HPDE6-E6E7 (cell line): ENCODE data around the gene SENP6.
"Not testable (repeated sequence)": the region's sequence is repeated elsewhere in the genome, so short reads cannot be mapped to it uniquely, and the experiment has no call there.

ENCODE experiments used
- DNase-seq: peaks from one replicate; pipeline ENCODE4 v3.0.0; 2011; ENCODE audit warnings: missing footprints; ENCODE audit errors: extremely low spot score

SENP6 gene

DNA sequence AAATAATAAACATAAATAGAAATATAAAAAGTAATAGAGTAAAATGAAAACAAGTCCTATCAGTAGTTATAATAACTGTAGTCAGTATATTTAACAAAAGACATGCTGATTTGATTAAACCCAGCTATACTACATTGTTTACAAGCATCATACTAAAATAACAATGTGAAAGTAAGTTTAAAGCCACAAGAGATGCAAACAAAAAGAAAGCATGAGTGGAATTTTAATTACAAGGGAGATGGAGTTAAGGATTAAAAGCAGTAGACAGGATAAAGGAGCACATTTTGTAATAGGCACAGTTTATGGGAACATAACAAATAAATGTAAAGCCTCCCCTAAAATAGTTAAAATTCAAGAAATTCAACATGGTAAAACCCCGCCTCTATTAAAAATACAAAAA lies 41.5 kb downstream of the SENP6 start:
- no peak for DNase-seq

DNA sequence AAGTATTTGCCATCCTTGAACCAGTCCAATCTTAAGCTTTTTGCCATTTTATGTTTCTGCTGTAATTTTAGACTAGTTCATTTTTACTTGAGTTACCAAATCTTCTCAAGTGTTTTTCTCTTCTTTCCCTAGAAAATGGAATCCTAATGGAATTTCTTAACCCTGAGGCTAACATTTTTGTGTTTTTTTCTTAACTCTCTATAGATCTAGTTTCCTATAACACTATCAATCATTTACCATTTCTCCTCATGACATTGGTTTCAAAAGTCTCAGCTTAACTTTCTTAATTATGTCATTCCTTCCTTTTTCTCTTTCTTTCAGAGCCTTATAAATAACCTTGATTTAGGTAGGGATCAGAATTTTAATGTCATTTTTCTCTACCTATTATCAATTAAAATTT lies 54.8 kb downstream of the SENP6 start:
- no peak for DNase-seq

DNA sequence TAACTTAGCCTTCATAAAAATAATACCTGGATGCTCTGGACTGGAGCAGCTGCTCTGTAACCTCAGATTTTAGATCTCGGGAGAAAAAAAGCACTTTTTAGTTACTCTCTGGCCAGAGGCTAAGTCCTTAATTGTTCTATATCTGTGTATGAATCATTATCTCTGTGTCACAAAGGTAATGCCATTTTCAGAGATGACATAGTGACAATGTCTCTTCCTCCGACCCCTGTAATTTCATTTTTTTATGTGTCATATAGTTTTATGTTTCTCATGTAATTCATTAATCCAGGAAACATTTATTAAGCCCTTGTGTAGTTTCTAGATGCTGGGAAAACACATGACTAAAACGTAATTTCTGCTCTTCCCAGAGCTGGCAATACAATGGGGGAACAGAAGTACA lies 55.6 kb downstream of the SENP6 start:
- DNase-seq: no peak

DNA sequence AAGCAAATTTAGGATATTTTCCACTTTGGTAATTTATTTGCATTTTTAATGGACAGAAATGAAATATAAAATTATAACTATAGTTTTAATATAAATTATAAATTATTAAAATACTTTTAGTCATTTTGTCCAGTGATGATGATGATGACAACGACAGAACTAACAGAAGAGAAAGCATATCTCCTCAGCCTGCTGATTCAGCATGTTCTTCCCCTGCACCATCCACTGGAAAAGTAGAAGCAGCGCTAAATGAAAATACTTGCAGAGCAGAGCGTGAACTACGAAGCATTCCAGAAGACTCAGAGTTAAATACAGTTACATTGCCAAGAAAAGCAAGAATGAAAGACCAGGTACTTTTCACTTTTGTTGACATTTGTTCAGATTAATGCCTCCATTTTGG lies 64.9 kb downstream of the SENP6 start:
- no peak for DNase-seq

DNA sequence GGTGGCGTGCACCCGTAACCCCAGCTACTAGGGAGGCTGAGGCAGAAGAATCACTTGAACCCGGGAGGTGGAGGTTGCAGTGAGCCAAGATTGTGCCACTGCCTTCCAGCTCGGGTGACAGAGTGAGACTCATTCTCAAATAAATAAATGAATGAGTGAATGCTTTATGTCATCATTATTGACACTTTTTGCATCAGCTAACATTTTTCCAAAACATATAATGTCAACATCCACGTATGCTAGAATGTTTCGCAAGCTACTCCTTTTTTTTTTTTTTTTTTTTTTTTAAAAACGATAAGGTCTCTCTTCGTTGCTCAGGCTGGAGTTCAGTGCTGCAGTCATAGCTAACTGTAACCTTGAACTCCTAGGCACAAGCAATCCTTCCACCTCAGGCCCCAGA lies 72.2 kb downstream of the SENP6 start:
- DNase-seq: no peak

DNA sequence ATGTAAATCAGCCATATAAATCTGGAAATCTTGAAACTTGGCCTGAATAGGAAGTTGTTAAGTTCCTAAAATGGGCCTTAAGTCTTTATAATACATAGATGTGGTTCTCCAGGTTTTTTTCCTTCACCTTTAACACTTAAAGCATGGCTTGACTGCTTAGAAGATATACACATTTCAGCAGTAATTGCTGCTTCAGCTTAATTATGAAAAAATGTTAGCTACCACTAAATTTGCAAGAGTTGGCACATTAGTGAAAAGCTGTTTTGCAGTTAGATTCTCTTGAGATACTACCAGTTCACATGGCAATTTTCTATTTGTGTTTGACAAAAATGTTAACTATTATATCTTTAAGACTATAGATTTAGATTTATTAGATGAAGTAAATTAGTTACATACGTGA lies 74.7 kb downstream of the SENP6 start:
- DNase-seq: no peak

DNA sequence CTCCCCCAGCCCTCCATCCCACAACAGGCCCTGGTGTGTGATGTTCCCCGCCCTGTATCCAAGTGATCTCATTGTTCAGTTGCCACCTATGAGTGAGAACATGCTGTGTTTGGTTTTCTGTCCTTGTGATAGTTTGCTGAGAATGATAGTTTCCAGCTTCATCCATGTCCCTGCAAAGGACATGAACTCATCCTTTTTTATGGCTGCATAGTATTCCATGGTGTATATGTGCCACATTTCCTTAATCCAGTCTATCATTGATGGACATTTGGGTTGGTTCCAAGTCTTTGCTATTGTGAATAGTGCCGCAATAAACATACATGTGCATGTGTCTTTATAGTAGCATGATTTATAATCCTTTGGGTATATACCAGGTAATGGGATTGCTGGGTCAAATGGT lies 80.9 kb downstream of the SENP6 start:
- not testable (repeated sequence) for DNase-seq

DNA sequence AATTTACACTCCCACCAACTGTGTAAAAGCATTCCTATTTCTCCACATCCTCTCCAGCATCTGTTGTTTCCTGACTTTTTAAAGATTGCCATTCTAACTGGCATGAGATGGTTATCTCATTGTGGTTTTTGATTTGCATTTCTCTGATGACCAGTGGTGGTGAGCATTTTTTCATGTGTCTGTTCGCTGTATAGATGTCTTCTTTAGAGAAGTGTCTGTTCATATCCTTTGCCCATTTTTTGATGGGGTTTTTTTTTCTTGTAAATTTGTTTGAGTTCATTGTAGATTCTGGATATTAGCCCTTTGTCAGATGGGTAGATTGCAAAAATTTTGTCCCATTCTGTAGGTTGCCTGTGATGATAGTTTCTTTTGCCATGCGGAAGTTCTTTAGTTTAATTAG lies 81.3 kb downstream of the SENP6 start:
- DNase-seq: not testable (repeated sequence)

DNA sequence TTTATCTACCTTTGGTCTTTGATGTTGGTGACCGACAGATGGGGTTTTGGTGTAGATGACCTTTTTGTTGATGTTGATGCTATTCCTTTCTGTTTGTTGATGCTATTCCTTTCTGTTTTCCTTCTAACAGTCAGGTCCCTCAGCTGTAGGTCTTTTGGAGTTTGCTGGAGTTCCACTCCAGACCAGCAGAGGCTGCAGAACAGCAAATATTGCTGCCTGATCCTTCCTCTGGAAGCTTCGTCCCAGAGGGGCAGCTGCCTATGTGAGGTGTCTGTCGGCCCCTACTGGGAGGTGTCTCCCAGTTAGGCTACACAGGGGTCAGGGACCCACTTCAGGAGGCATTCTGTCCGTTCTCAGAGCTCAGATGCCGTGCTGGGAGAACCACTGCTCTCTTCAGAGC lies 85.9 kb downstream of the SENP6 start:
- DNase-seq: not testable (repeated sequence)

DNA sequence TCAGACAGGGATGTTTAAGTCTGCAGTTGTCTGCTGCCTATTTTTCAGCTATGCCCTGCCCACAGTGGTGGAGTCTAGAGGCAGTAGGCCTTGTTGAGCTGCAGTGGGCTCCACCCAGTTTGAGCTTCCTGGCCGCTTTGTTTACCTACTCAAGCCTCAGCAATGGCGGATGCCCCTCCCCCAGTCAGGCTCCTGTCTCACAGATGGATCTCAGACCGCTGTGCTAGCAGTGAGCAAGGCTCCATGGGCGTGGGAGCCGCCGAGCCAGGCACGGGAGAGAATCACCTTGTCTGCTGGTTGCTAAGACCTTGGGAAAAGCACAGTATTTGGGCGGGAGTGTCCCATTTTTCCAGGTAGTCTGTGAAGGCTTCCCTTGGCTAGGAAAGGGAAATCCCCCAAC lies 86.3 kb downstream of the SENP6 start:
- DNase-seq: not testable (repeated sequence)

DNA sequence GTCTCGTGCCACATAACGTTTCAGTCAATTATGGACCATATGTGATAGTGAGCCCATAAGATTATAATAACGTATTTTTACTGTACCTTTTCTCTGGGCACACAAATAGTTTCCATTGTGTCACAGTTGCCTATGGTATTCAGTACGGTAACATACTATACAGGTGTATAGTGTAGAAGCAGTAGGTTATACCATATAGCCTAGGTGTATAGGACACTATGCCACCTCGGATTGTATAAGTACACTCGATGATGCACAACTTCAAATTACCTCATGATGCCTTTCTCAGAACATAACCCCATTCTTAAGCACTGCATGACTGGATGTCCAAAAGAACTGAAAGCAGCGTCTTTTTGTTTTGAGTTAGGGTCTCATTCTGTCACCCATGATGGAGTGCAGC lies 87.9 kb downstream of the SENP6 start:
- no peak for DNase-seq

DNA sequence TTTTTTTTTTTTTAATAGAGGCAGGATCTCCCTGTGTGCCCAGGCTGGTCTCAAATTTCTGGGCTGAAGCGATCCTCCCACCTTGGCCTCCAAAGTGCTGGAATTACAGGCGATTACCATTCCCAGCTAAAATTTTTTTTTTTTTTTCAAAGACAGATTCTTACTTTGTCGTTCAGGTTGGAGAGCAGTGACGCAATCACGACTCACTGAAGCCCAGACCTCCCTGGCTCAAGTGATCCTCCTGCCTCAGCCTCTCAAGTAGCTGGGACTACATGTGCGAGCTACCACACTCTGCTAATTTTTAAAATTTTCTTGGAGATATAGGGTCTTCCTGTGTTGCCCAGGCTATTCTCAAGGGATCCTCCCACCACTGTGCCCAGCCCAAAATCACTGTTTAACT lies 89.3 kb downstream of the SENP6 start:
- no peak for DNase-seq

DNA sequence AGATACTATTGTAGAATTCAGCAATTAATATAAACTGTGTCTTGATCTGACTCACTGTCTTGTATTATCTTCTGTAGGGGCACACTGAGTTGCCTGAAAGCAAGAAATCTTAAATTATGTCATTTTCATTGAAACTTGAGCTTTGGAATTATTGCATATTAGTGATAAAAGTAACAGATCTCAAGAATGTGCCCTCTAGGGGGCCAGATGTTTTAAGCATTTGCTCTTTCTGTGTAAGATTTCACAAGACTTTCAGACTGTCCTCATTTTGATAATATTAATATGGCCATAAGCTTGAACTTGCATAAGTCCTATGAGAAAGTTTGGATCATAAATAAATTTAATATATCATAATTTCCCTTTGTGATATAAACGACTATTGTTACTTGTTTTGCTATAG lies 91.9 kb downstream of the SENP6 start:
- no peak for DNase-seq

DNA sequence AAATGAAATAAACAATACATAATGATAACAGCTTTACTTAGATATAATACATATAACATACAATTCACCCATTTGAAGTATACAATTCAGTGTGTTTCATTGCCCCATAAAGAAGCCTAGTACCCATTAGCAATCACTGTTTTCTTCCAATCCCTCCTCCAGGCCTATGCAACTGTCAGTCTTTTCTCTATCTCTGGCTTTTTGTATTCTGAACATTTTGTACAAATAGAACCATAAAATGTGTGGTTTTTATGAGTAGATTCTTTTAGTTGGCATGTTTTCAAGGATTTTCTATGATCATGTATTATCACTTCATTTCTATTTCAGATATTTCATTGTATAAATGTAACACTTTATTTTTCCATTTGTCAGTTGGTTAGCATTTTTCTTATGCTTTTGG lies 92.7 kb downstream of the SENP6 start:
- no peak for DNase-seq

DNA sequence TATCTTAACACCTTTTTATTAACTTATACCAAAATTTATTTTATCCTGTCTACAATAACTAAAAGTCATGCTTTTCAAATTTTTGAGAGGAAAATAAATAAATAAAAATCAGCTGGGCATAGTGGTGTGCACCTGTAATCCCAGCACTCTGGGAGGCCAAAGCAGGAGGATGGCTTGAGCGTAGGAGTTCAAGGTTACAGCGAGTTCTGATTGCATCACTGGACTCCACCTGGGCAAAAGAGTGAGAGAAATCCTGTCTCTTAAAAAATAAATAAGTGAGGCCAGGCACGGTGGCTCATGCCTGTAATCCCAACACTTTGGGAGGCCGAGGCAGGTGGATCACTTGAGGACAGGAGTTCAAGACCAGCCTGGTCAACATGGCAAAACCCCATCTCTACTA lies 106.7 kb downstream of the SENP6 start:
- not testable (repeated sequence) for DNase-seq

DNA sequence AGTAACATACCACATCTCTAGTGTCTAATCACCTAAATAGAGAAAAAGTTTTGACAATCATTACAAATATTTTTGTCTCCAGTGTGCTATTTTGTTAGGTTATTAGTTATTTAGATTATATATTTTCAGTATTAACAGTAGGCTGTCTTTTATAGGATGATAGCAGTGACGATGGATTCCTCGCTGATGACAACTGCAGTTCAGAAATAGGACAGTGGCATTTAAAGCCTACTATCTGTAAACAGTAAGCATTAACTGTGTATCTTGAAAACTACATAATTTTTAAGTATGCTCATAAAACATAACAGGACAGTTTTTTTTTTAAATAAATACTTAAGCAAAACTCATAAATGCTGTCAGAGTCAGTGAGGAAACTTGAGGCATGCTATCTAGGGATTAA lies 109.5 kb downstream of the SENP6 start:
- no peak for DNase-seq

DNA sequence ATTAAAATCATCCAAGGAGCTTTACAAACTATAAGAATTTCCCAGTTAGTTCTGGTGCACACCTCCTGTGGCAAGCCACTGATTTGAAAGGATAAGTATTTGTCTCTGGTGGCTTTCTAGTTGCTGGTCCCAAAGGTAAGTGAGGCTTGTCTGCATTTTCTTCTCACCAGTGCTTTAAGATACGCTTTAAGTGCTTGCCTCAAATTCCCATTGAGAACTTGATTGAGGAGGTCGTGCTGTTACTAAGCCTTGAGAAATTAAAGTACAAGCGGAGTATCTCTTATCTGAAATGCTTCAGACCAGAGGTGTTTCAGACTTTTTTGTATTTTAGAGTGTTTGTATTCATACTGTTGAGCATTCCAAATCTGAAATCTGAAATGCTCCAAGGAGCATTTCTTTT lies 117.5 kb downstream of the SENP6 start:
- no peak for DNase-seq

DNA sequence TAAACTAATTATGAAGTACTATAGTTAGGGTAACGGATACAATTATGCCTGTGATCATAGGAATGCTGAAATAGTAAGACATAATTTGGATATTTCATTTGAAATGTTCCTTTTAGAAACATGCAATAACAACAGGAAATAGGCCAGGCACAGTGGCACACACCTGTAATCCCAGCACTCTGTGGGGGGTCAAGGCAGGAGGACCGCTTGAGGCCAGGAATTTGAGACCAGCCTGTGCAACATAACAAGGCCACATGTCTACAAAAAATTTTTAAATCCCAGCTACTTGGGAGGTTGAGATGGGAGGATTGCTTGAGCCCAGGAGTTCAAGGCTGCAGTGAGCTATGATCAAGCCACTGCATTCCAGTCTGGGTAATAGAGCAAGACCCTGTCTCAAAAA lies 121.7 kb downstream of the SENP6 start:
- DNase-seq: no peak

DNA sequence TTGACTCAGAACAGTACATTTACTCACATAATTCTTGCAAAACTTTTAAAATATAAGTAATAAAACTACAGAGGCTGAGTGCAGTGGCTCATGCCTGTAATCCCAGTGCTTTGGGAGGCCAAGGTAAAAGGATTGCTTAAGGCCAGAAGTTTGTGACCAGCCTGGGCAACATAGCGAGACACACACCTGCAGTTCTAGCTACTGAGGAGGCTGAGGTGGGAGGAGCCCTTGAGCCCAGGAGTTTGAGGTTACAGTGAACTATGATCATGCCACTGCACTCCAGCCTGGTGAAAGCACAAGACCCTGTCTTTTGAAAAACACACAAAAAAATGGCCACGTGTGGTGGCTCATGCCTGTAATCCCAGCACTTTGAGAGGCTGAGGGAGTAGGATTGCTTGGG lies 125.5 kb downstream of the SENP6 start:
- DNase-seq: no peak

DNA sequence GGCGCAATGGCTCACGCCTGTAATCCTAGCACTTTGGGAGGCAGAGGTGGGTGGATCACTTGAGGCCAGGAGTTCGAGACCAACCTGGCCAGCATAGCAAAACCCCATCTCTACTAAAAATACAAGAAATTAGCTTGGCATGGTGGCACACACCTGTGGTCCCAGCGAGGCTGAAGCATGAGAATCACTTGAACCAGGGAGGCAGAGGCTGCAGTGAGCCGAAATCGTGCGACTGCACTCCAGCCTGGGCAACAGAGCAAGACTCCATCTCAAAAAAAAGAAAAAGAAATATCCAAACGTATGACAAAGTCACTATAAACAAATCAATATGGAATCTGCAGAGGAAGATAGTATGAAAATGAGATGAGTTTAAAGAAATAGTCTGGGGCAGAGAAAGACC lies 129.3 kb downstream of the SENP6 start:
- not testable (repeated sequence) for DNase-seq

DNA sequence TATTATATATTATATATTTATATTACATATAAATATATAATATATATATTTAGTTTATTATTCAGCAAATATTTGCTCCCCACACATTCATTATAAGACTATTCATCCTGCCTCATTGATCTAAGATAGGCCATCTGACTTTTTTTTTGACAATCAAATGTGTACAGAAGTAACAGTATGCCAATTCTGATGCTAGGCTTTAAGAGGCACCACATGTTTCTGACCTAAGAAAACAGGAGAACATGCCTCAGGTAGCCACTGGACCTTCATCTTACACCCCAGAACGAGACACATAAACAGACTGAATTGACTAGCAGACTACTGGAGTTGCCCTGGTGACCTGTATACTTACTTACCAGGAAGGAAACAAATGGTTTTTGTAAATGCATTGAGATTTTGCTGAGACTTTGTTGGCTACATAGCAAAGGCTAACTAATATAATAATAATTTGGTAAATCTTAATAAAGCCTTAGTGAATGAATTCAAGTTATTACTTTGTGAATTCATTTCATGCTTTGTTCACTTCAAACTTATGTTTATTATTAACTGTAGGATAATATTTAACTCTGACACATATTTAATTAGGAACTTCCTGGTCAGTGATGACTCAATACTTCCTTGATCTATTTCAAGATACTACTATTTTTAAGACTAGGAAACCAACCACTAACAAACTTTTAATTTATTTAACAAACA lies 134.0 kb downstream of the SENP6 start:
- peak; percentile 31 for DNase-seq

DNA sequence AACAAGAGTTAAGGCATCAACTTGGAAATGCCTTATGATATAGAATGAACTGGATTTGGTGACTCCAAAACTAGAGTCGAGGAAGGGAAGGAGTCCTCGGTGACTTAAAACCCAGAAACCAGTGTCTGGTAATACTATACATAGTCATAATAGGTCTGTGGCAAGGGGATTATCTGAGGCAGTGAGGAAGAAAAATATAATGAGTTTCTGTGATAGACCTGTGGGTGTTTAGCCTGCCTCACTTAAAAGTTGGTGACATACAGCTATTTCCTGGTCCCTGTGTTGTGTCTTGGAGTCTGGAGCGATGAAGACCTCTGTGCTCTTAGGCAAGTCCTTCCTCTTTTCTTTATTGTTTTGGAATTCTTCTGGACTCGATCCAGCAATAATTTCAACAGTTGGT lies 142.3 kb downstream of the SENP6 start:
- DNase-seq: no peak

DNA sequence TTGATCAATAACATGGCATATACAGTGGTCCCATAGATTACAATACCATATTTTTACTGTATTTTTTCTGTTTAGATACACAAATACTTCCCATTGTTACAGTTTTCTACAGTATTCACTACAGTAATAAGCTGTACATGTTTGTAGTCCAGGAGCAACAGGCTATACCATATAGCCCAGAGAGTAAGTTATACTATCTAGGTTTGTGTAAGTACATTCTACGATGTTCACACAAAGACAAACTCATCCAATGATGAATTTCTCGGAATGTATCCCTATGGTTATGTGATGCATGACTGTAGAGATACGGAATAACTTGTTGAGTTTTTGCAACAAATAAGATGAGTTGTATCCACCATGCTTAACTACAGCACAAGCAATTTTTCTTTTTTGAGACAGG lies 143.7 kb downstream of the SENP6 start:
- DNase-seq: no peak

DNA sequence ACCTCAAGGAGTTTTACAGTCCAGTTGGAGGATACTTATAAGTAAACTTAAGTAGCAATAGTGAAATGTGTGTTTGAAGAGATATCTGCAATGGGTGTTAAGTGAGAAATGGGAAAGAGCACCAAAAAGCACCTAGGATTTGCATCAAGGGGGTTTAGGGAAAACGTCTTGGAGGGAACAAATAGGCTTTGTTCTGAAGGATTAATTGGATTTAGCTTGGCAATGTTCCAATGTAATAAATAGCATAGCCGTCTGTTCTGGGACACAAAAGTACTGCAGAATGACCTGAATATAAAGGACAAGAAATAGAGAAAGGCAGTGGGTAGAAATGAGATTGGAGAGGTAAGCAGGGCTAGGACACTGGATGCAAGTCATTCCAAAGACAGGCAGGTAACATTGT lies 144.5 kb downstream of the SENP6 start:
- no peak for DNase-seq
